HepG2 (cell line): ENCODE data around the gene TXNDC12. TPM values are rescaled to one million over a fixed set of nuclear protein-coding genes. Genes with fewer than 3 reads are reported as not detected.
A peak's percentile ranks its signal among the peaks of the same experiment; 100 is the strongest.

Experiments used
- CREM ChIP-seq, 2 experiments: sonication (generic) in 1 of 2; formaldehyde crosslinking in 1 of 2; IDR thresholded peaks; 2 replicates each; pipeline versions ENCODE4 v1.4.0 to v1.6.1; 2016 to 2020; ENCODE audit warnings: antibody characterized with exemption in 1 of 2, mild to moderate bottlenecking in 1 of 2, missing genetic modification reagents in 1 of 2
- DRAP1 ChIP-seq: IDR thresholded peaks from 2 replicates; pipeline ENCODE4 v1.6.1; 2016; ENCODE audit warnings: missing genetic modification reagents, missing compliant biosample characterization
- FOXJ3 ChIP-seq: sonication (generic); formaldehyde crosslinking; IDR thresholded peaks from 2 replicates; pipeline ENCODE4 v1.4.0; 2020; ENCODE audit warnings: missing genetic modification reagents, mild to moderate bottlenecking, borderline replicate concordance
- FOXP1 ChIP-seq, 2 experiments: fragments of 450-650 bp in 1 of 2; IDR thresholded peaks; 2 replicates each; pipeline ENCODE4 v1.6.1; 2017 to 2018; ENCODE audit warnings: antibody characterized with exemption in 1 of 2
- HHEX ChIP-seq: IDR thresholded peaks from 2 replicates; pipeline ENCODE4 v1.6.1; 2016; ENCODE audit warnings: control low read depth
- JUNB ChIP-seq: sonication (generic); formaldehyde crosslinking; IDR thresholded peaks from 2 replicates; pipeline ENCODE4 v1.8.0; 2022; ENCODE audit warnings: missing genetic modification reagents, mild to moderate bottlenecking, borderline replicate concordance
- MED1 ChIP-seq: sonication (generic); formaldehyde crosslinking; IDR thresholded peaks from 2 replicates; pipeline ENCODE4 v1.4.0; 2020; ENCODE audit warnings: missing genetic modification reagents
- PAXIP1 ChIP-seq: sonication (generic); formaldehyde crosslinking; conservative IDR thresholded peaks from 2 replicates; pipeline ENCODE4 v1.4.0; 2020; ENCODE audit warnings: mild to moderate bottlenecking, missing genetic modification reagents, moderate library complexity
- TSC22D2 ChIP-seq: sonication (generic); formaldehyde crosslinking; IDR thresholded peaks from 2 replicates; pipeline ENCODE4 v1.5.1; 2020; ENCODE audit warnings: missing genetic modification reagents, mild to moderate bottlenecking, borderline replicate concordance
- ZBTB7B ChIP-seq: sonication (generic); formaldehyde crosslinking; IDR thresholded peaks from 2 replicates; pipeline ENCODE4 v1.4.0; 2020; ENCODE audit warnings: missing genetic modification reagents
- ZFP91 ChIP-seq: sonication (generic); formaldehyde crosslinking; IDR thresholded peaks from 2 replicates; pipeline ENCODE4 v1.9.0; 2022; ENCODE audit warnings: missing genetic modification reagents, mild to moderate bottlenecking, borderline replicate concordance
- ZNF17 ChIP-seq: sonication (generic); formaldehyde crosslinking; IDR thresholded peaks from 2 replicates; pipeline ENCODE4 v1.5.0; 2020; ENCODE audit warnings: mild to moderate bottlenecking, missing genetic modification reagents
- ZNF24 ChIP-seq: fragments of 450-650 bp; IDR thresholded peaks from 2 replicates; pipeline ENCODE4 v1.6.1; 2017; ENCODE audit warnings: antibody characterized with exemption, mild to moderate bottlenecking
- ZNF292 ChIP-seq: sonication (generic); formaldehyde crosslinking; IDR thresholded peaks from 2 replicates; pipeline ENCODE4 v1.8.1; 2022; ENCODE audit warnings: mild to moderate bottlenecking, low read depth, missing genetic modification reagents, borderline replicate concordance
- ZNF503 ChIP-seq: sonication (generic); formaldehyde crosslinking; IDR thresholded peaks from 2 replicates; pipeline ENCODE4 v1.4.0; 2020; ENCODE audit warnings: missing genetic modification reagents
- ZNF619 ChIP-seq: sonication (generic); formaldehyde crosslinking; IDR thresholded peaks from 2 replicates; pipeline ENCODE4 v1.4.0; 2020; ENCODE audit warnings: mild to moderate bottlenecking, missing genetic modification reagents
- polyA plus RNA-seq, 8 experiments: library from polyadenylated mRNA; depleted of rRNA in 3 of 8; stranded (reverse) in 7 of 8; unstranded in 1 of 8; fragments of >200 nt; fragmentation: Illumina TruSeq in 4 of 8; extraction: Trizol in 4 of 8; gene quantifications; 2 replicates each; pipeline versions ENCODE4 v1.2.1 to v1.2.3, GENCODE V29; 2011 to 2016; ENCODE audit warnings: low read depth in 4 of 8, missing spikeins in 1 of 8, mixed read lengths in 1 of 8; ENCODE audit not compliant: insufficient read depth in 1 of 8
- total RNA-seq, 5 experiments: library from RNA; depleted of rRNA; stranded (reverse); fragments of >200 nt; fragmentation: Illumina TruSeq; extraction: Trizol; gene quantifications; 2 replicates each; pipeline ENCODE4 v1.2.3, GENCODE V29; 2016; ENCODE audit warnings: low read depth in 1 of 5
- TF ChIP-seq, protein P1 (sequence below): IDR thresholded peaks from 2 replicates; pipeline ENCODE4 v1.4.0; 2020; ENCODE audit warnings: mild to moderate bottlenecking, missing genetic modification reagents

The TXNDC12 gene
- total and polyA plus RNA-seq, 2 of the 13 experiments (the other 11 are each of a cell fraction or from before 2014, with no cell fraction given), result 65.6 to 67.2 TPM

DNA sequence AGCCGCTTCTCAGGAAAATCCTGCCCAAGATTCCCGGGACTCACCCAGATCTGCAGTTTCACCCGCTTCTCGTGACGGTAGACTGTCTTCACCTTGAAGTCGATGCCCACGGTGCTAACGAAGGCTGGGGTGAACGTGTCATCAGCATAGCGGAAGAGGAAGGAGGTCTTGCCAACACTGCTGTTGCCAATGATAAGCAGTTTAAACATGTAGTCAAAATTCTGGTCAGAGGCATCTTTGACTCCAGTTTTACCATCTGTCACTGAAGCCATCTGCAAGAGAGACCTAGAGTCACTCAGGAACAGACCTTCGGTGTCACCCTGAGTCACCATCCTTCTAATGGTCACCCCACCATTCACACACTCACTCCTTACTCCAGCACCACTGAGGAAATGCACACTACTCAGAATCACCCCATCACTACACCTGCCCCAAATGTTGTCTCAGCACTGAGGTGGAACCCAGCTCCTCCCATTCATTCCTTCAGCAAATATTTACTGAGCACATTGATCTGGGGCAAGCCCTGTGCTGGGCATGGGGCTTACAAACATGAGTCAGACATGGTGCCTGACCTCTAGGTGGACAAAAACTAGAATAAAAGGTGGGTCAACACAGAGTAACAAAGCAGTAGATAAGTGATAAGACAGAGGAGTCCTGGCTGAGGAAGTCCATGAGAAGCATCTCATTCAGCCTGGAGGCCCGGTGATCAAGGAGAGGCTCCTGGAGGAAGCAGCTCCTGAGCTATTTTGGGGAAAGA is 78.0 kb downstream of the TXNDC12 start (continued):
- TF ChIP-seq FOXJ3 (CRISPR knock-in tag) (0 out of 2 replicates have a peak, but pooled peaks have one; percentile 18), HHEX (peak; percentile 81; the same call in 1 of the 2 replicates), FOXP1 (IDR thresholded peaks at IDR 0.05) (no peak), FOXP1 (CRISPR knock-in tag; IDR thresholded peaks at IDR 0.05) (peak; percentile 86), PAXIP1 (CRISPR knock-in tag) (peak; percentile 75), ZBTB7B (CRISPR knock-in tag) (0 out of 2 replicates have a peak, but pooled peaks have one; percentile 34), JUNB (CRISPR knock-in tag) (peak; percentile 90; the same call in 1 of the 2 replicates), ZNF292 (CRISPR knock-in tag) (no peak), ZNF619 (CRISPR knock-in tag) (no peak), DRAP1 (no peak), ZNF503 (CRISPR knock-in tag) (peak; percentile 90; the same call in 1 of the 2 replicates), MED1 (CRISPR knock-in tag) (peak; percentile 41; the same call in 1 of the 2 replicates), ZFP91 (CRISPR knock-in tag) (no peak), ZNF17 (no peak), CREM (IDR thresholded peaks at IDR 0.05) (peak; percentile 57; the same call in 1 of the 2 replicates), CREM (CRISPR knock-in tag; IDR thresholded peaks at IDR 0.05) (no peak), ZNF24 (peak; percentile 81), TSC22D2 (CRISPR knock-in tag) (no peak)
- TF ChIP-seq, protein P1, sequence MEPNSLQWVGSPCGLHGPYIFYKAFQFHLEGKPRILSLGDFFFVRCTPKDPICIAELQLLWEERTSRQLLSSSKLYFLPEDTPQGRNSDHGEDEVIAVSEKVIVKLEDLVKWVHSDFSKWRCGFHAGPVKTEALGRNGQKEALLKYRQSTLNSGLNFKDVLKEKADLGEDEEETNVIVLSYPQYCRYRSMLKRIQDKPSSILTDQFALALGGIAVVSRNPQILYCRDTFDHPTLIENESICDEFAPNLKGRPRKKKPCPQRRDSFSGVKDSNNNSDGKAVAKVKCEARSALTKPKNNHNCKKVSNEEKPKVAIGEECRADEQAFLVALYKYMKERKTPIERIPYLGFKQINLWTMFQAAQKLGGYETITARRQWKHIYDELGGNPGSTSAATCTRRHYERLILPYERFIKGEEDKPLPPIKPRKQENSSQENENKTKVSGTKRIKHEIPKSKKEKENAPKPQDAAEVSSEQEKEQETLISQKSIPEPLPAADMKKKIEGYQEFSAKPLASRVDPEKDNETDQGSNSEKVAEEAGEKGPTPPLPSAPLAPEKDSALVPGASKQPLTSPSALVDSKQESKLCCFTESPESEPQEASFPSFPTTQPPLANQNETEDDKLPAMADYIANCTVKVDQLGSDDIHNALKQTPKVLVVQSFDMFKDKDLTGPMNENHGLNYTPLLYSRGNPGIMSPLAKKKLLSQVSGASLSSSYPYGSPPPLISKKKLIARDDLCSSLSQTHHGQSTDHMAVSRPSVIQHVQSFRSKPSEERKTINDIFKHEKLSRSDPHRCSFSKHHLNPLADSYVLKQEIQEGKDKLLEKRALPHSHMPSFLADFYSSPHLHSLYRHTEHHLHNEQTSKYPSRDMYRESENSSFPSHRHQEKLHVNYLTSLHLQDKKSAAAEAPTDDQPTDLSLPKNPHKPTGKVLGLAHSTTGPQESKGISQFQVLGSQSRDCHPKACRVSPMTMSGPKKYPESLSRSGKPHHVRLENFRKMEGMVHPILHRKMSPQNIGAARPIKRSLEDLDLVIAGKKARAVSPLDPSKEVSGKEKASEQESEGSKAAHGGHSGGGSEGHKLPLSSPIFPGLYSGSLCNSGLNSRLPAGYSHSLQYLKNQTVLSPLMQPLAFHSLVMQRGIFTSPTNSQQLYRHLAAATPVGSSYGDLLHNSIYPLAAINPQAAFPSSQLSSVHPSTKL, result peak; percentile 91
